NT2/D1 (cell line): ENCODE data around the gene EXOC1.

Experiments used
- DNase-seq: peaks from one replicate; pipeline ENCODE4 v3.0.0-alpha.2; 2011; ENCODE audit warnings: low read depth, low spot score
- H3K27me3 ChIP-seq: 2 replicates; pipeline ENCODE4 v1.6.0; 2011; ENCODE audit warnings: mild to moderate bottlenecking; ENCODE audit not compliant: insufficient read length, insufficient read depth
- H3K36me3 ChIP-seq: 2 replicates; pipeline ENCODE4 v1.6.1; 2011; ENCODE audit warnings: mild to moderate bottlenecking, low read length, mixed read lengths; ENCODE audit not compliant: insufficient read depth, insufficient read length
- H3K4me1 ChIP-seq: 2 replicates; pipeline ENCODE4 v1.5.1; 2011; ENCODE audit not compliant: insufficient read depth, insufficient read length
- H3K4me3 ChIP-seq: 2 replicates; pipeline ENCODE4 v1.5.1; 2011; ENCODE audit warnings: low read depth; ENCODE audit not compliant: insufficient read length
- H3K9ac ChIP-seq: 2 replicates; pipeline ENCODE4 v1.6.0; 2011; ENCODE audit warnings: low read depth; ENCODE audit not compliant: insufficient read length
- H3K9me3 ChIP-seq: 2 replicates; pipeline ENCODE4 v1.5.1; 2011; ENCODE audit warnings: mild to moderate bottlenecking, low read length; ENCODE audit not compliant: insufficient read depth
- SUZ12 ChIP-seq: IDR thresholded peaks from 2 replicates; pipeline ENCODE4 v1.6.1; 2011; ENCODE audit not compliant: insufficient read length, insufficient read depth; ENCODE audit errors: extremely low read depth
- YY1 ChIP-seq: IDR thresholded peaks from 2 replicates; pipeline ENCODE4 v1.6.1; 2011; ENCODE audit not compliant: insufficient read length, insufficient read depth
- ZNF274 ChIP-seq: IDR thresholded peaks from 2 replicates; pipeline ENCODE4 v1.6.1; 2011; ENCODE audit warnings: mild to moderate bottlenecking, low read depth, low read length

The EXOC1 gene

DNA sequence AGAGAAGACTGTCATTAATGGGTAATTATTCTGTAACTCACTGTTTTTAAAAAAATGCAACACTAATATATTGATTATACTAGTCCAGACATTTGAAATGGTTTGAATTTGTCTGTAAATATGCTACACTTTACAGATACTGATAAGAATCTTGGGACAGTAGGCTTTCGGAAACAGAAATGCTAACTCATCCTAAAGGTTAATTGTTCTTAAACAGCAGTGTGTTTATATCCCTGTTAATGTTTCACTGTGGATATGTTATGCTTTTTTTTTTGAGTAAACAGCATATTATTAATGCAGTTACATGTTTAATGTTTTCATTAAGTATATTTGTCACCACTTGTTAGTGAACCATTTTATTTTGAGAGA, 31.4 kb downstream of the EXOC1 start:
- Histone ChIP-seq H3K36me3 (peaks cover 15% of the 10 kb centered on the region), H3K9me3 (peaks cover 14% of the 10 kb centered on the region; the same call in 1 of the 2 replicates), H3K9ac (no peak overlapping the region), H3K4me3 (no peak overlapping the region), H3K27me3 (no peaks in the 10 kb centered on the region), H3K4me1 (no peaks in the 10 kb centered on the region)
- no peak for DNase-seq
- TF ChIP-seq YY1 (no peak), SUZ12 (no peak), ZNF274 (no peak)

- DNase-seq, result no peak
- Histone ChIP-seq H3K27me3 (no peaks in the 10 kb centered on the region), H3K4me1 (no peaks in the 10 kb centered on the region), H3K36me3 (peaks cover 7% of the 10 kb centered on the region), H3K9ac (no peak overlapping the region), H3K4me3 (no peak overlapping the region), H3K9me3 (no peaks in the 10 kb centered on the region)
- TF ChIP-seq ZNF274, result no peak
- TF ChIP-seq SUZ12, result no peak
- no peak for TF ChIP-seq YY1
Measured at GRCh38 chr4:55887594-55887993, 34.1 kb downstream of the EXOC1 start.

- no peak for TF ChIP-seq YY1
- no peak for TF ChIP-seq SUZ12
- no peak for TF ChIP-seq ZNF274
- Histone ChIP-seq H3K27me3 (no peaks in the 10 kb centered on the region), H3K4me1 (no peaks in the 10 kb centered on the region), H3K9me3 (no peaks in the 10 kb centered on the region), H3K4me3 (no peak overlapping the region), H3K36me3 (peaks cover 9% of the 10 kb centered on the region), H3K9ac (no peak overlapping the region)
- DNase-seq, result no peak
Measured at GRCh38 chr4:55892156-55892555, 38.7 kb downstream of the EXOC1 start.

DNA sequence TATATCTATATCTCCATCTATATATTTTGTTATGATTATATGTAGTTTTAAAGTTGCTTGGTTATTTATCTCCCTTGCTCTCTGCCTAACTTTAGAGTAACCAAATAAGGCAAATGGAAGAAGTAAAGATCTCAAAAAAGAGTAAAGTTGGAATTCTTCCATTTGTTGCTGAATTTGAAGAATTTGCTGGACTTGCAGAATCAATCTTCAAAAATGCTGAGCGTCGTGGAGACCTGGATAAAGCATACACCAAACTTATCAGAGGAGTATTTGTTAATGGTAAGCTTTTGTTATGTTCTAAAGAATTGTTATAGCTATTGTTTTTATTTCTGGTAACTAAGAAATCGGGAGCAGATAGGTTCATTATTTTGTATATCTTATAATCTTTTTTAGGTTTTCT, 43.2 kb downstream of the EXOC1 start:
- H3K9ac ChIP-seq, result no peak overlapping the region
- no peaks in the 10 kb centered on the region for H3K9me3 ChIP-seq
- no peak overlapping the region for H3K4me3 ChIP-seq
- peaks cover 13% of the 10 kb centered on the region for H3K36me3 ChIP-seq
- TF ChIP-seq SUZ12 (no peak), ZNF274 (no peak), YY1 (no peak)
- no peak for DNase-seq
- H3K27me3 ChIP-seq, result no peaks in the 10 kb centered on the region
- H3K4me1 ChIP-seq, result no peaks in the 10 kb centered on the region

DNA sequence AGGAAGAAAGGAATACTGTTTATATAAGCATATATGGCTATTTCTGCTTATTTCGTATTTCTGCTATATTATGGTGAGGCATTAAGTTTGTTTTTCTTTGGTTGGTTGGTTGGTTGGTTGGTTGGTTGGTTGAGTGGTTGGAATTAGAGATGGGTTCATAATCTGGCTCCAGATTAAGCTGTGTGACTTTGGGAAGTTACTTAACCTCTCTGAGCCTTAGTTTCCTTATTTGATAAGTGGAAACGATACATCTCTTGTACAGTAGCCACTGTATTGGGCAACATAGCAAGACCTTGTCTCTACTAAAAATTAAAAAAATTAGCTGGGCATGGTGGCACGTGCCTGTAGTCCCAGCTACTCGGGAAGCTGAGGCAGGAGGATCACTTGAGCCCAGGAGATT, 49.2 kb downstream of the EXOC1 start:
- Histone ChIP-seq H3K27me3 (no peaks in the 10 kb centered on the region), H3K9me3 (no peaks in the 10 kb centered on the region), H3K4me3 (no peak overlapping the region), H3K36me3 (peaks cover 13% of the 10 kb centered on the region), H3K4me1 (no peaks in the 10 kb centered on the region), H3K9ac (no peak overlapping the region)
- TF ChIP-seq ZNF274 (no peak), SUZ12 (no peak), YY1 (no peak)
- DNase-seq, result no peak

- Histone ChIP-seq H3K36me3 (peaks cover 13% of the 10 kb centered on the region), H3K9me3 (no peaks in the 10 kb centered on the region), H3K4me1 (no peaks in the 10 kb centered on the region), H3K9ac (no peak overlapping the region), H3K27me3 (no peaks in the 10 kb centered on the region), H3K4me3 (no peak overlapping the region)
- TF ChIP-seq SUZ12, result no peak
- TF ChIP-seq ZNF274, result no peak
- no peak for TF ChIP-seq YY1
- no peak for DNase-seq
Measured at GRCh38 chr4:55903577-55903976, 50.1 kb downstream of the EXOC1 start.

DNA sequence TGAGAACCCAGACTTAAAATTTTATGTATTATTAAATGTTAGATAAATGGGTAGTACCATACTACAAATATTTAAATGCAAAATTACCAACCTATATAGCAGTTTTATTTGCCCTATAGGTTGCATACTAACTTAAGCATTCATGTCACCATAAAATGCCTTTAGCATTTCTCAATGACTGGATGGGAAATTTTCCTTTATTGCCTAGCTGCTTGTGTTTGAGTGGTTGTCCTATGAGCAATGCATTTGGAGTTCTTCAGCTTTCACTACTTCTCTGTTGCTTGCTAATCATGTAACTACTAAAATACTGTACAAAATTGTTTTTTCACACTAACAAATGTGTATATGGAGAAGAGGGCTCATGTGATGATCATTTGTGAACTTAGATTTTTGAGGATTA, 51.1 kb downstream of the EXOC1 start:
- H3K4me1 ChIP-seq, result no peaks in the 10 kb centered on the region
- peaks cover 10% of the 10 kb centered on the region for H3K36me3 ChIP-seq
- TF ChIP-seq ZNF274 (no peak), SUZ12 (no peak), YY1 (no peak)
- no peak overlapping the region for H3K9ac ChIP-seq
- DNase-seq, result no peak
- H3K4me3 ChIP-seq, result no peak overlapping the region
- no peaks in the 10 kb centered on the region for H3K27me3 ChIP-seq
- no peaks in the 10 kb centered on the region for H3K9me3 ChIP-seq

GRCh38 chr4:55906323-55906722, 52.9 kb downstream of the EXOC1 start:
- TF ChIP-seq ZNF274 (no peak), SUZ12 (no peak), YY1 (no peak)
- Histone ChIP-seq H3K9me3 (no peaks in the 10 kb centered on the region), H3K36me3 (peaks cover 10% of the 10 kb centered on the region)

More at GRCh38 chr4:55906323-55906722, 52.9 kb downstream of the EXOC1 start:
- no peak overlapping the region for H3K9ac ChIP-seq
- DNase-seq, result no peak
- no peaks in the 10 kb centered on the region for H3K27me3 ChIP-seq
- H3K4me1 ChIP-seq, result no peaks in the 10 kb centered on the region
- no peak overlapping the region for H3K4me3 ChIP-seq
